Stimulated activated CD4-positive, alpha-beta T cell treated with anti-CD3 and anti-CD28 coated beads, Interleukin-2, amount 100 ng/mL, for 24 hours (primary cell): Measurements from ENCODE around the gene RPL27.
A peak's percentile ranks its signal among the peaks of the same experiment; 100 is the strongest.

Experiments
- DNase-seq, 2 donors: peaks; one replicate each; pipeline ENCODE4 v3.0.0-alpha.2; 2020

Gene RPL27

DNA sequence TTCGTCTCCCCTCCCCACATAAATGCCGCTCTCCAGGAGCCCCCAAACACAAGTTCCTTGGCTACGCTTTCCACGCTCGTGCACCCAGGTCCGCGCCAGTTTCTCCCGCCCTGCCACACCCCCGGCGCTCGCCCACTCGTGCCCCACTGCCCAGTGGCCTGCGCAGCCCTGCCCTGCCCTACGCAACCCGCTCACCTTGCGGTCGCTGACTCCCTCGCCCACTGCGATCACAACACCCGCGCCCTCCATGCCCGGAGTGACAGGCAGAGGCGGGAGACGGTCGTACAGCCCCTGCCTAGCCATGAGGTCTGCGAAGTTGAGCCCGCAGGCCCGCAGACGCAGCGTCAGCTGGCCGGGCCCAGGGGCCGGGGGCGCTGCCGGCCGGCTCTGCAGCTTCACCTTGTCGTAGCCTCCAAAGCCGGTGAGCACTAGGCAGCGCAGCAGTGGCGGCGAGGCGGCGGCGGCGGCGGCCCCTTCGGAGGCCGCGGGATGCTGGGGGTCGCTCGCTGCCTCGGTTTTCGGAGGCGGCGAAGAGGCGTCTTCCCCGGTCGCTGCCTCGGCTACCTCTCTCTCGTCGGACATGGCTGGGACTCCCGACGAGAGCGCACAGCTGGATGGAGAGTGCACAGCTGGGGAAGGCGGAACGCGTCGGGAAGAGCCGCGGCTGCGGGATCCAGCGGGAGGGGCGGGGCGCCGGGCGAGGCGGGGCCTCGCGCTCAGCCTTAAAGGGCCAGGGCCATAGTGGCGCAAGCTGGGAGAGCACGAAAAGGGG, 23.7 kb downstream of the RPL27 start, which contains the start of gene VAT1:
Gene VAT1 (minus strand): TSS at position 645 of the 772 bp plus-strand sequence. CDS start 63 bp downstream, at position 582.
- DNase-seq: peak; percentile 73 to 80

DNA sequence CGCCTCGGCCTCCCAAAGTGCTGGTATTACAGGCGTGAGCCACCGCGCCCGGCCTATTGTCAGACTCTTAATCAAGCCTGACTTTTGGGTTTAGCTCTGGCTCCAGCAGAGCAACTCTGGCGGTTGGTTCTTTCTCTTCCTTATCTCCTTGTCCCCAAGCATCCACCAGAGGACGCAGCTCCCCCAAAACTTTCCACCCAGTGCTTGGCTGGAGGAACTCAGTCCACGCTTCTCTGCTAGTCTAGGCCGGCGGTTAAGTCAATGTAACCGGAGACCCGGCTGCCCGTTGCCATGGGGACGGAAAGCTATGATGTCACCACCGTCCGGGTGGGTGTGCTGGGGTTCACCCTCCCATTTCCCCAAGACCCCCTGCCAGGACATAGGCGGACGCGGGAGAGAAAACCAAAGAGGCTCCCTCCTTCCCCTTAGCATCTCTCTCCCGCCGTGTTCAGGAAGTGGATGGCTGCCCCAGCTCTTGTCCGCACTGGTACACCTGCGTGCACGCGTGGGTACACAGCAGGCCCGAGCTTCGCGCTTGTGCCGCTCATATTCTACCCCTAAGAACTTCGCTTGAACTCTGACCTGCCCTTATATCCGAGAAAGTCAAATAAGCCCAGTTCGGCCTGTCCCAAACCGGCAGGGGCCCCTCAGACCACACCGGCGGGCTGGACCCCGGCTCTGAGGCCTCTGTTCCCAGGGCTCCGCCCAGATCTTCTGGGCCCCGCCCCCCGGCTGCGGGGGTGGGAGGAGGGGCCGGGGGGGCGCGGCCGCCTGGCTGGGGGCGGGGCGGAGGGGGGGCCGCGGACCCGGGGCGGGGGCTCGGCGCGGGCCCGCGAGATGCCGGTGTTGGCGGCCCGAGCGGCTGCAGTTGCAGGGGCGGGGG, 26.4 kb downstream of the RPL27 start, which contains the start of gene RND2:
Gene RND2 (plus strand): TSS at position 825 of the 883 bp plus-strand sequence. CDS start 117 bp downstream, outside the sequence.
- DNase-seq: peak; percentile 78 to 81

DNA sequence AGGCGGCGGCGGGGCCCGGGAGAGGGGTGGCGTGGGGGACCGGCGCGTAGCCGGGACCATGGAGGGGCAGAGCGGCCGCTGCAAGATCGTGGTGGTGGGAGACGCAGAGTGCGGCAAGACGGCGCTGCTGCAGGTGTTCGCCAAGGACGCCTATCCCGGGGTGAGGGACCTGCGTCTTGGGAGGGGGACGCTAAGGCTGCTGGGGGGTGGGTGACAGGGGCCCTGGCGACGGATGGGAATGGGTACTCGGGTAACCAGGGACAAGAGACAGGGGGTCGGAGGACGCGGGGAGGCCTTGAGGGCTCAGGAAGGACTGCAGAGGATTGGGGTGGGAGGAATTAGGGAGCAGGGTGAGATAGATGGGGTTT, 27.1 kb downstream of the RPL27 start:
- no peak for DNase-seq

DNA sequence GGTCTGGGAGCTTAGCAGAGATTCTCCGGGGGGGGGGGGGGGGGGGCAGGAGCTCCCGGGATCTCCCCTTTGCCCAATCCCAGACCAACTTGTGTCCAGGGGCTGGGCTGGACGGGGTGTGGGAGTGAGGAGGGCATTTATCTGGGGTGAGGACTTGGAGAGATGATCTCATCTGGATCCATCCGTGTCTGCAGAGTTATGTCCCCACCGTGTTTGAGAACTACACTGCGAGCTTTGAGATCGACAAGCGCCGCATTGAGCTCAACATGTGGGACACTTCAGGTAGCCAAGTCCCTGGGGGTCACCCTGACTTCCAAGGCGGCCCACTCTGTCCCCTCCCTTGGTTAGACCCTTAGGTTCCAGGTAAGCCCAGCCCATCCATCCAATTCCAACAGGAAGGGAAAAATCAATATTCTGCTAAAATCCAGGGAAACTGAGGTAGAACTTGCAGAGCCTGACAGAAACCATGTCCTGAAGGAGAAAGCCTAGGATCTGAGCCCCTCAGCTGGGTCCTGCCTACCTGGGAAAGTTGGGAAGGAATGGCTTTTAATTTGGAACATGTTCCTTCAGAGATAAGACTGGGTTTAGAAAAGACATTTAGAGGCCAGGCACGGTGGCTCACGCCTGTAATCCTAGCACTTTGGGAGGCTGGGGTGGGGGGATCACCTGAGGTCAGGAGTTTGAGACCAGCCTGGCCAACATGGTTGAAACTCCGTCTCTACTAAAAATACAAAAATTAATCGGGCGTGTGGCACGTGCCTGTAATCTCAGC, 27.7 kb downstream of the RPL27 start:
- no peak for DNase-seq

DNA sequence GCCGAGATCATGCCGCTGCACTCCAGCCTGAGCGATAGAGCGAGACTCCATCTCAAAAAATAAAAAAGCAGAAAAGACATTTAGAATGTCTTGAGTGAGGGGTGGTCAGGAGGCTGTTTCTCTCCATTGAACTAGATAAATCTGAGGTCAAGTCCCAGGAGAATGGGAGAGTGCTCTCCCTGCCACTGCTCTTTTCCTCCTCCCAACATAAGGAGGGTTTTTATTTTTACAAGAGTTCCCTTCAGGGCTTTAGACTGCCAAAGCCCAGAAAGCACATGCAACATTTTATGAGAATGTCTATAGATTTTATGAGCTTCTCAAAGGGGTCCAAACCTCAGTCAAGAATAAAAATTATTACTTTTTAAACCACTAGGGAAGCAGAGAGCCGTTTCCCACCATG, 28.4 kb downstream of the RPL27 start:
- no peak for DNase-seq

DNA sequence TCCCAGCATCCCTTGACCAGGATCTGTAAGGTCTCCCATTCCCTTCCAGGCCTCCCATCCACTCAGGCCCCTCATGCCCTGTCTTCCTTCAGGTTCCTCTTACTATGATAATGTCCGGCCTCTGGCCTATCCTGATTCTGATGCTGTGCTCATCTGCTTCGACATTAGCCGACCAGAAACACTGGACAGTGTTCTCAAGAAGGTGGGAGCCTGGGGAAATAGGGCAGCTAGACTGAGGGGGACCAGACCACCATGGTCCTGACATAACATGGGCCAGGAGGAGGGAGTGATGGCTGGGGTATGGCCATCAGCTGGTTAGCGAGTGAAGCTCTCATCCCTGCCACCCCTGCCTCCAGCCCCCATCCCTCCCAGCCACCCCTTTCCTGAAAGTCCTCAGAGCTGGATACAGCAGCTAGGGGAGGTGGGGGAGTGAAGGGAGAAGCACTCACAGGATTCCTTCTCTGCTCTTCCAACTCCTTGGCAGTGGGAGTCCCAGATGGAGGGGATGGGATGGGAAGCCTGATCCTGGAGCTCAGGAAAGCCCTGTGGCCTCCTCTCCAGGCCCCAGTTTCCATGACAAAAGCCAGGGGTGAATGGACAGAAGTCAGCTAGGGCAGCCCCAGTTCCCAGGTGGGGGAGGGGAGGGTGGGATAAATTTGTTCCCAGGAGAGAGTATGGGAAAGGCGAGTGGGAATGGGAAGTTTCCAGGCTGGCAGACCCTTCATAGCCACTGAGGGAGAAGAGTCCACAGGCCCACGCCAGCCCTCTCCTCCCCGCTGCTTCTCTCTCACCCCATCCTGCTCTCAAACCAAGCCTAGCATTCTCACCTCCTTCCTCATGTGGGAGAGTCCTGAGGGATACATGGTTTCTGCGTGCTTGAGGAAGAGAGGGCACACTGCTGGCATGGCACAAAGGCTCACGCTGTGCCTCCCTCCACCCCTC, 29.1 kb downstream of the RPL27 start:
- no peak for DNase-seq

DNA sequence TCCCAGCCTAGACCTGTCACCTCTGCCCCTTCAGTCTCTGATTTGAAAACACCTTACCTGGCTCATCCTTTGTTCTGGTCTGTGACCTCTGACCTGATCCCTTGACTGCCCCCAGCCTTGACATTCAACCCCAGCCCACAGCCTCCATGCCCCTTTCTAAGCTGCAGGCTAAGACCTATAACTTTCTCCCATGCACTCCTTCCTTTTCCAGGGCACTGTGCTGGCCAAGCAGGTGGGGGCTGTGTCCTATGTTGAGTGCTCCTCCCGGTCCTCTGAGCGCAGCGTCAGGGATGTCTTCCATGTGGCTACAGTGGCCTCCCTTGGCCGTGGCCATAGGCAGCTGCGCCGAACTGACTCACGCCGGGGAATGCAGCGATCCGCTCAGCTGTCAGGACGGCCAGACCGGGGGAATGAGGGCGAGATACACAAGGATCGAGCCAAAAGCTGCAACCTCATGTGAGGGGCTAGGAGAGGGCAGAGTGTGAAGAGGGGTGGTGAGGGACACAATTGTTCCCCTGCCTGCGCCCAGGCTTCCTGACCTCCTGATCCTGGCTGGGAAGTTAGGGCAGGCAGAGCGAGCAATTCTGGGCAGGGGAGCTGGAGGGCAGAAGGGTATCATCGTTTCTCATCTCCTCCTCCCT, 30.1 kb downstream of the RPL27 start:
- no peak for DNase-seq

DNA sequence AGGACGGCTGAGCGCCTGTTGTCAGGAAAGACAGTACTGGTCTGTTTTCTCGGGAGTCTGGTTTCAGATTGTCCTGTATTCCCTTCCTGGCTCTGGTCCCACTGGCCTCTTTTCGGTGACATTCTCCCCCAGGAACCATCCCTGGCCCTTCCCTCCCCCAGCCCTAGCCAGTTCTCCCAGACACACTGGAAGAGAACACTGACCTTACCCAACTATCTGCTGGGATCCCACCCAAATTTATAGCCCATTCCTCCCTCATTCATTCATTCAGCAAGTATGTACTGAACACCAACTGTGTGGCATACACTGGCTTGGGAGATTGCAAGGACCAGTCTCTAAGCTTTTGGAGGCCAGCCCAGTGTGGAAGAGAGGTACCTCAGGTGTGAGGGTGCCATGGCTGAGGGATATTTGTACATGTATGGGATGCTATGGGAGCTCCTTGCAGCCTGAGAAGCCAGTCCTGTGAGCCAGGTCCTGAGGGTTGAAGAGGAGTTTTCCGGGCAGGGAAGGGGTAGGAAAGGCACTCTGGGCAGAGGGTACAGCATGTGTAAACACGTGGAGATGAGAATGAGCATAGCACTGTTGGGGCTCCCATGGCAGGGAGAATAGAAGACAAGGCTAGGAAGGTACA, 32.0 kb downstream of the RPL27 start:
- DNase-seq: no peak

DNA sequence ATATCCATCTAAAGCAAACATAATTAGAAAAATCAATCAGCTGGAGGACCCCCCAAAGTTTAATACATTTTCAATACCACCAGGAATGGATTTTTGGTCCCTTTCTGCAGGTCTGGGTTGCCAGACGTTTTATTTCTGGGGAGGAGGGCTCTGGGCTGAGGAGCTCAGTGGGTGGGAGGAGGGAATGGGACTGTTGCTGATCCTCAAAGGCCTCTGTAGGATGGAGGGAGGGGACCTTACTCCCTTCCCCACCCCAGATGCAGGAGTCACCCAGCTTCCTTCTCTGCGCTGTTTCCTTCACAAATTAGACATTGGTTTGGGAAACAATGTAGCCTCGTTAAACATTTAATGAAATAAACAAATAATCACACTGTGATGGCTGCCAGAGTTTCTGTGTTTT, 33.4 kb downstream of the RPL27 start:
- no peak for DNase-seq

DNA sequence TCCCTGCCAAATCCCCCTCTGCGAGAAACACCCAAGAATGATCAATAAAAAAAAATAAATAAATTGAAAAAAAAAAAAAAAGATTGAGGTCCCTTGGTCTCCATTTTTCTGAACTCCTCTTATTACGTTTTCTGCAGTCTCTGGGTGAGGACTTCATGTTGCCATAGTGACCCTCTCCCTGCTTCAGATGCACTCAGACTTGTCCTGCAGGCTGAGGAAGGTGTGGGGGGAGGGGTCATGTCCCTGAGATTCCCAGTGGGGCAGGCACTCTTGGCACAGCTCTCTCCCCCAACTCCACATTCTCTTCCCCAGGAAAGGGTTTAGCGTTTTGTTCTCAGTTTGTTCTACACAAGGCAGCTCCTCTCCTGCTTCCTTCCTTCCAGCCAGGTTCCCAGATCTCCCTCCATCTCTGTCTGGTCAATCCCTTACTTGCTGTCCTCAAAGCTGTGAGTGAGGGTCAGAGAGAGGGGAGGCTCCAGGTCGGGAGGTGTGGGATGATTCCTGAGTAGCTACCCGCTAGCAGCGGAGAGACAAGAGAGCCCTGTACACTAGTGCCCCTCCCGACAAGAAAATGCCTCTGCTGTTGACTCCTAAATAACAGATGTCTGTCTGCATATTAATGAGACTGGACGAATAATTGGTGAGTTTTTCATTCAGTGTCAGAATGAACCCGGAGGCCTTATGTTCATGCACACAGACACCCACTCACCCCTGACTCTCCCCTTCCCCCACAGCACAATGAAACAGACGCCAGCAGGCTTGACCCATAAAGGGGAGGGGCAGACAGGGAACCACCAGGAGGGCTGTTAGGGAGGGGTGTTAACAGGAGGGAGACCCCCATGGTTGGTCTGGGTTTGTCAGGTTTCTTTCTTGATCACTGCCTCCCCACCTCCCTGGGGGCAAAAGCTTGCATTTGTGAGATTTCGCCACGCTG, 36.0 kb downstream of the RPL27 start:
- no peak for DNase-seq

DNA sequence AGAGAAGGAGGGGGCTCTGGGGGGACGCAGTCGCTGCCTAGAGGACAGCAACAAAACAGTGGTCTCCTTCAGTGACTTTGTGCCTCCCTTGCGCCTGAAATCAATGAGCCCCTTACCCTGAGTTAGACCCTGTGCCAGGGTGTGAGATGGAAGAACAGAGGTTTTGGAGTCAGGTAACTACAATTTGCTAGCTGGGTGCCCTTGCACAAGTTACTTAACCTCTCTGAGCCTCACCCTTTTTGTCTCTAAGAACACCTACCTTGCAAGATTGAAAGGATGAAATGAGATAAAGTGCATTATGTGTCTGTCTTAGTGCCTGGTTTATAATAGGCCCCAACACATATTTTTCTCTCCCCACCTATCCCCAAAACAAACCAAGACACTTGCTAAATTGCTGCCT, 36.7 kb downstream of the RPL27 start:
- no peak for DNase-seq

DNA sequence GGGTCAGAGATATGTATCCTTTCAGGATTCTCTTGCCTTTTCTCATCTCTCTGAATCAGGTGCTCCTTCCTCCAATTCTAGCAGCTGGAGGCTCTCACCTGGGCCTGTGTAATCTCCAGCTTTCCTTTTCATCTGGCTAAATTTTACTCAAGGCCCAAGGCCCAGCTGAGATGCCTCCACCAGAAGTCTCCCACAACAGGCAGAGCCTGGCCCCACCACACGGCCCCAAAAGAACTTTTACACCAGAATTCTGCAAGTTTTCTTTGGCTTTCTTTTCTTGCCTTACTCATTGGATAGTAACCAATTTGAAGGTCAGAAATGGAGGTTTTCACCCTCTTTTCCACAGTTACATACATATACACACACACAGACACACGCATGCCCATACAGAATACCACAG, 41.4 kb downstream of the RPL27 start:
- no peak for DNase-seq

DNA sequence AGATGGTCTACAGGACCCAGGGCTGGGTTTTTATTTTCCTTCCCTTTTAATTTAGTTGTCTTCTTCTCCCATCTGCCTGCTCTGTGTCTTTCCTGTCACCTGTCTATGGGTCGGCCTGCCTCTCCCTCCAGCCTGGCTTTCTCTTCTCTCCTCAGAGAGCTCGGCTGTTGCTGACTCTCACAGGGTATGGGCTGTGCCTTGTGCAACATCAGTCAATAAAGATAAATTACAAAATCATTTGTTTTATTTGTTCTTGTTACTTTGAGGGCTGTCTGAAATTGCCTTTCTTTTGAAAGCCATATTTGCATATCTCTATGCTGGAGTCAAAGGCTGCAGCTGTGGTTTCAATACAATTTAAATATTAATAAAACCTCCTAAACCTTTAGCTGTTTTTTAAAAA, 42.4 kb downstream of the RPL27 start:
- no peak for DNase-seq

DNA sequence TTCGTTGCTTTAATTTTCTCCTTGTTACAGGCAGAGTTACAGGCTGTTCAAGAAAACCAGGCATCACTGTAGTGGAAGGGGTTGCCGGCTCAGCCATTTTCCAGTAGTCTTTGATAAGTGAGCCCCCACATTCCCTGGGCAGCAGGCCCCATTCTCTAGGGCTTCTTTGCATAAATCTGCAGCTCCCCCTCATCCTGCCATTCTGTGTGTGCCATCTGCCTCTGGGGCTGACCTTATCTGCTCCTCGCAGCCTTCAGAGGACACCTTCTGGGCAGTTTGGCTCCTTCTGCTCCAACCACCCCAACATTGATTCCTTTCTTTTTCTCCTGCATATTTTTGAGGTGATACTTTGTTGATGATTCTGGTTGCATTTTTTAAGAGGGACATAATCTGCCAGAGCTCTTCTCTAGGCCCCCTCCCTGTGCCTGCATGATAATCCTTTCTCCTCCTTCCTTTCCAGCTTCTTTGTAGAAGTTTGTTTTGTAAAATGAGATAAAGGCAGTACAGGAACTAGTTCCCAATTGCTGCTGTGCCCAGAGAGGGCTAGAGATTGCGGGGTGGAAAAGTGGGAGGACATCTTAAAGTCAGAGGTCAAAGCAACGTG, 43.9 kb downstream of the RPL27 start:
- no peak for DNase-seq

DNA sequence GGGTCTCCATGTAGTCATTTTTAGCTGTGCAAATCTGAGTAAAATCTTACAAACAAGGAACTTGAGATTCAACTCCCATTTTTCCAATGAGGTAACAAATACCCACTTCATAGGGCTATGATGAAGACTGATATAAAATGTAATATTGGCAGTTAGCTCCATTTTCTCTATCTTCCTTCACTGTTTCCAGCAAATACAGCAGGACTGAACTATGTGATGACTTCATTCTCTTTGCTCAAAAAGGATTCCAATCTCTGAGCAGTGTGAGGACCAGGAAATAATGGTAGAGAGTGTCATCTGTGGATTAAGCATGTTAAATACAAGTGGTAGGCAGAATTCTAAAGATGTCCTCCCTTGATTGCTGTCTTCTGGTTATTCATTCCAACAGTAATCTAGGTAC, 45.1 kb downstream of the RPL27 start:
- no peak for DNase-seq

DNA sequence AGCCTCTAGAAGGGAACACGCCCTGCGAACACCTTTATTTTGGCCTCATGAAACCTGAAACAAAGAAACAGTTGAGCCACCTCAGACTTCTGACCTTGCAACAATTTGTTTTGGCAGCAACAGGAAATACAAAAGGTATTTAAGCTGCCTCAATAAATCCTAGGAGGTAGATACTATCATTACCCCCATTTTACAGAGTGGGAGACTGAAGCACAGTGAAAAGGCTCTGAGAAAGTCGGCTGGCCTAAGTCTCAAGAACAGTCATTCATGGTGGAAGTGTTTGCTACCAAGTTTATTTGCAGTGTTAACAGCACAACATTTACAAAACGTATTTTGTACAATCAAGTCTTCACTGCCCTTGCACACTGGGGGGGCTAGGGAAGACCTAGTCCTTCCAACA, 45.8 kb downstream of the RPL27 start:
- no peak for DNase-seq

DNA sequence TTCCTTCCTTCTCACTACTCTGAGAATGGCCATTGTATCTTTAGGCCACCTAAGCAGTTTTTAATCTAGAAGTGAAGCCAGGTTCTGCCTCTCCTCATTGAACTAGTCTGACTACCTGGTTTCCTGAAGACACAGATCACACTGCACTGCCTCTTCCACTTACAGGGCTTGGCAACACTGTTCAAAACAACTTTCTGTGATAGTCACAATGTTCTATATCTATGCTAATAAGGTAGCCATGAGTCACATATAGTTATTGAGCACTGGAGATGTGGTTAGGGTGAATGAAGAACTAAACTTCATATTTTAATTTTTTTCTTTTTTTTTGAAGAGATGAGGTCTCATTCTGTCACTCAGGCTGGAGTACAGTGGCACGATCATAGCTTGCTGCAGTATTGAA, 53.8 kb downstream of the RPL27 start:
- no peak for DNase-seq
